ENCODE data around the gene MYOCOS.

DNA sequence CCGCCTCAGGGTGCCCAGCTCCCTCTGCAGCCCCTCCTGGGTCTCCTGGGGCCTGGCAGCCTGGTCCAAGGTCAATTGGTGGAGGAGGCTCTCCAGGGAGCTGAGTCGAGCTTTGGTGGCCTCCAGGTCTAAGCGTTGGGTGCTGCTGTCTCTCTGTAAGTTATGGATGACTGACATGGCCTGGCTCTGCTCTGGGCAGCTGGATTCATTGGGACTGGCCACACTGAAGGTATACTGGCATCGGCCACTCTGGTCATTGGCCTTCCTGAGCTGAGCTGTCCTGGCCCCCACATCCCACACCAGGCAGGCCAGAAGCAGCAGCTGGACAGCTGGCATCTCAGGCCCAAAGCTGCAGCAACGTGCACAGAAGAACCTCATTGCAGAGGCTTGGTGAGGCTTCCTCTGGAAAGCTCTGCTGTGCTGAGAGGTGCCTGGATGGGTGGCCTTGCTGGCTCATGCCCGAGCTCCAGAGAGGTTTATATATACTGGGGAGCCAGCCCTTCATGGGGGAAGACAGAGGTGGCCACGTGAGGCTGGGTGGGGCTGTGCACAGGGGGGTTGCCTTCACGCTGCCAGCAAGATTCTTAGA lies 30.3 kb downstream of the MYOCOS start, which contains the start of gene MYOC:
- no peak for TF ChIP-seq POLR2AphosphoS5 (IDR thresholded peaks at IDR 0.05)
- TF ChIP-seq, protein P1, sequence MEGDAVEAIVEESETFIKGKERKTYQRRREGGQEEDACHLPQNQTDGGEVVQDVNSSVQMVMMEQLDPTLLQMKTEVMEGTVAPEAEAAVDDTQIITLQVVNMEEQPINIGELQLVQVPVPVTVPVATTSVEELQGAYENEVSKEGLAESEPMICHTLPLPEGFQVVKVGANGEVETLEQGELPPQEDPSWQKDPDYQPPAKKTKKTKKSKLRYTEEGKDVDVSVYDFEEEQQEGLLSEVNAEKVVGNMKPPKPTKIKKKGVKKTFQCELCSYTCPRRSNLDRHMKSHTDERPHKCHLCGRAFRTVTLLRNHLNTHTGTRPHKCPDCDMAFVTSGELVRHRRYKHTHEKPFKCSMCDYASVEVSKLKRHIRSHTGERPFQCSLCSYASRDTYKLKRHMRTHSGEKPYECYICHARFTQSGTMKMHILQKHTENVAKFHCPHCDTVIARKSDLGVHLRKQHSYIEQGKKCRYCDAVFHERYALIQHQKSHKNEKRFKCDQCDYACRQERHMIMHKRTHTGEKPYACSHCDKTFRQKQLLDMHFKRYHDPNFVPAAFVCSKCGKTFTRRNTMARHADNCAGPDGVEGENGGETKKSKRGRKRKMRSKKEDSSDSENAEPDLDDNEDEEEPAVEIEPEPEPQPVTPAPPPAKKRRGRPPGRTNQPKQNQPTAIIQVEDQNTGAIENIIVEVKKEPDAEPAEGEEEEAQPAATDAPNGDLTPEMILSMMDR (IDR thresholded peaks at IDR 0.05), result no peak
